NT2/D1 (cell line): ENCODE data around the gene CCDC116.

Experiments
- DNase-seq: peaks from one replicate; pipeline ENCODE4 v3.0.0-alpha.2; 2011; ENCODE audit warnings: low read depth, low spot score
- H3K27me3 ChIP-seq: 2 replicates; pipeline ENCODE4 v1.6.0; 2011; ENCODE audit warnings: mild to moderate bottlenecking; ENCODE audit not compliant: insufficient read length, insufficient read depth
- H3K36me3 ChIP-seq: 2 replicates; pipeline ENCODE4 v1.6.1; 2011; ENCODE audit warnings: mild to moderate bottlenecking, low read length, mixed read lengths; ENCODE audit not compliant: insufficient read depth, insufficient read length
- H3K4me1 ChIP-seq: 2 replicates; pipeline ENCODE4 v1.5.1; 2011; ENCODE audit not compliant: insufficient read depth, insufficient read length
- H3K4me3 ChIP-seq: 2 replicates; pipeline ENCODE4 v1.5.1; 2011; ENCODE audit warnings: low read depth; ENCODE audit not compliant: insufficient read length
- H3K9ac ChIP-seq: 2 replicates; pipeline ENCODE4 v1.6.0; 2011; ENCODE audit warnings: low read depth; ENCODE audit not compliant: insufficient read length
- H3K9me3 ChIP-seq: 2 replicates; pipeline ENCODE4 v1.5.1; 2011; ENCODE audit warnings: mild to moderate bottlenecking, low read length; ENCODE audit not compliant: insufficient read depth
- SUZ12 ChIP-seq: IDR thresholded peaks from 2 replicates; pipeline ENCODE4 v1.6.1; 2011; ENCODE audit not compliant: insufficient read length, insufficient read depth; ENCODE audit errors: extremely low read depth
- YY1 ChIP-seq: IDR thresholded peaks from 2 replicates; pipeline ENCODE4 v1.6.1; 2011; ENCODE audit not compliant: insufficient read length, insufficient read depth
- ZNF274 ChIP-seq: IDR thresholded peaks from 2 replicates; pipeline ENCODE4 v1.6.1; 2011; ENCODE audit warnings: mild to moderate bottlenecking, low read depth, low read length

Gene CCDC116

GRCh38 chr22:21624120-21624879, 8.3 kb upstream of the CCDC116 start:
- Histone ChIP-seq H3K4me1 (peaks cover 22% of the 10 kb centered on the region), H3K36me3 (peaks cover 68% of the 10 kb centered on the region), H3K9me3 (no peaks in the 10 kb centered on the region; the same call in 1 of the 2 replicates), H3K9ac (peak overlapping the region; percentile 56), H3K4me3 (no peak overlapping the region), H3K27me3 (no peaks in the 10 kb centered on the region)
- TF ChIP-seq SUZ12 (no peak), YY1 (no peak), ZNF274 (no peak)
- DNase-seq, result no peak

DNA sequence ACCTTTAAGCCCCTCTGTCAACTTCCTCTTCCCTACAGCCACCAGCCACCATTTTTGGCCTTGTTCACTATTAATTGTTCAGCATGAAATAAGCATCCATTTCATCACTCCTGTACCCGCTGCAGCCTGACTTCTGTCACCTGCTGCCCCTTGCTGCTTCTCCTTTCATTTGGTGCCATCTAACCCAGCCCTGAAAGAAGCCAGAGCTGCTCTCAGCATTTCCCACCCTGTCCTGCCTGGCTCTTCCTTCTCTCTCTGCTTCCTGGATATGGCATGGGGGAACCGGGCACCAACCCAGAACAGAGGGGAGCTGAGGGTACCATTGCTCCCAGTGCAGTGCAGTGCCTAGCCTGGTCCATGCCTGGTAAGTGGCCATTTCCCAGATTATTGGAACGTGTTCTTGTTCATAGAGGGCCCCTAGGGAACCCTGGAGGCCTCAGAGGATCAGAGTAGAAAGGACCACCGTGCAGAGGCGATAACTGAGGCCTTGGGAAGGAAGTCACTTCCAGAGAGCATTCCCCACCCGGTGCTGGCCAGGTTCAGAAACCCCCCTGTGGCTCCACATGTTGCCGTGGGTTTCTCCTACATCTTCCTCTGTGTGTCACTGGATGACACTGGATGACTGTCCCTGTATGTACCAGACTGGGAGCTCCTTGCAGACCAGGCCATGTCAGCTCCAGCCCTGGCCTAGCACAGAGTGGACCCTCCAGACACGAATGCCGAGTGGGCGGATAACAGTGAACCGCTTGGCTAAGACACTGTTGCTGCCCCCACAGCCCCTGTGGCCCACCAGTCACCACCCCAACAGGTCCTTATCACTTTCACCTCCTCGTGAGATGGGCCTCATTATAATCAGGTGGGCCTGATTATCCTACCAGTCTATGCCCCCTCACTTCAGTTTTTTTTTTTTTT, 7.4 kb upstream of the CCDC116 start:
- TF ChIP-seq ZNF274 (no peak), YY1 (no peak), SUZ12 (no peak)
- peaks cover 66% of the 10 kb centered on the region for H3K36me3 ChIP-seq
- no peaks in the 10 kb centered on the region; the same call in 1 of the 2 replicates for H3K9me3 ChIP-seq
- H3K4me3 ChIP-seq, result no peak overlapping the region
- DNase-seq, result no peak
- H3K27me3 ChIP-seq, result no peaks in the 10 kb centered on the region
- H3K4me1 ChIP-seq, result peaks cover 22% of the 10 kb centered on the region
- peak overlapping the region; percentile 56 for H3K9ac ChIP-seq

DNA sequence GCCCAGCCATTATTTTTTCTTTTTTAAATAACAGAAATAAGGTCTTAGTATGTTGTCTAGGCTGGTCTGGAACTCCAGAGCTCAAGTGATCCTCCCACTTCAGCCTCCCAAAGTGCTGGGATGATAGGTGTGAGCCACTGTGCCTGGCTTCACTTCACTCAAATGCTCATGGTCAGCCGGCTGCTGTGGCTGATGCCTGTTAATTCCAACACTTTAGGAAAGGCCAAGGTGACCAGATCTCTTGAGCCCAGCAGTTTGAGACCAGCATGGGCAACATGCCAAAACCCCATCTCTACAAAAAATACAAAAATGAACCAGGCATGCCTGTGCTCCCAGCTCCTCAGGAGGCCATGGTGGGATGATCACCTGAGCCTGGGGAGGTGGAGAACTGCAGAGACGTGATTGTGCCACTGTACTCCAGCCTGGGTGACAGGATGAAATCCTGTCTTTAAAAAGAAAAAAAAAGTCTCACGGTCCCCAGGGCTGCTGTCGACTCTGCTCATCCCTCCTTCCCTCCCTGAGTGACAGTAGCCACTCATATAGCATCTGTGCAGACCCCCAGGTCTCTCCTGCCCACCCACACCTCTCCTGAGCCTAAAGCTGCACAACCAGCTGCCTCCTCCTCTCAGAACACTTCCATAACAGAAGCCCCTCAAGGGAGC, 6.4 kb upstream of the CCDC116 start:
- no peak for DNase-seq
- Histone ChIP-seq H3K9ac (peak overlapping the region; percentile 1), H3K36me3 (peaks cover 58% of the 10 kb centered on the region), H3K4me1 (peaks cover 22% of the 10 kb centered on the region), H3K4me3 (no peak overlapping the region), H3K27me3 (no peaks in the 10 kb centered on the region), H3K9me3 (no peaks in the 10 kb centered on the region; the same call in 1 of the 2 replicates)
- TF ChIP-seq SUZ12 (no peak), YY1 (no peak), ZNF274 (no peak)

GRCh38 chr22:21626735-21627469, 5.7 kb upstream of the CCDC116 start:
- Histone ChIP-seq H3K36me3 (peaks cover 55% of the 10 kb centered on the region), H3K4me3 (no peak overlapping the region), H3K9ac (peak overlapping the region; percentile 1), H3K9me3 (no peaks in the 10 kb centered on the region; the same call in 1 of the 2 replicates), H3K27me3 (no peaks in the 10 kb centered on the region), H3K4me1 (peaks cover 22% of the 10 kb centered on the region)
- DNase-seq, result no peak
- no peak for TF ChIP-seq YY1

DNA sequence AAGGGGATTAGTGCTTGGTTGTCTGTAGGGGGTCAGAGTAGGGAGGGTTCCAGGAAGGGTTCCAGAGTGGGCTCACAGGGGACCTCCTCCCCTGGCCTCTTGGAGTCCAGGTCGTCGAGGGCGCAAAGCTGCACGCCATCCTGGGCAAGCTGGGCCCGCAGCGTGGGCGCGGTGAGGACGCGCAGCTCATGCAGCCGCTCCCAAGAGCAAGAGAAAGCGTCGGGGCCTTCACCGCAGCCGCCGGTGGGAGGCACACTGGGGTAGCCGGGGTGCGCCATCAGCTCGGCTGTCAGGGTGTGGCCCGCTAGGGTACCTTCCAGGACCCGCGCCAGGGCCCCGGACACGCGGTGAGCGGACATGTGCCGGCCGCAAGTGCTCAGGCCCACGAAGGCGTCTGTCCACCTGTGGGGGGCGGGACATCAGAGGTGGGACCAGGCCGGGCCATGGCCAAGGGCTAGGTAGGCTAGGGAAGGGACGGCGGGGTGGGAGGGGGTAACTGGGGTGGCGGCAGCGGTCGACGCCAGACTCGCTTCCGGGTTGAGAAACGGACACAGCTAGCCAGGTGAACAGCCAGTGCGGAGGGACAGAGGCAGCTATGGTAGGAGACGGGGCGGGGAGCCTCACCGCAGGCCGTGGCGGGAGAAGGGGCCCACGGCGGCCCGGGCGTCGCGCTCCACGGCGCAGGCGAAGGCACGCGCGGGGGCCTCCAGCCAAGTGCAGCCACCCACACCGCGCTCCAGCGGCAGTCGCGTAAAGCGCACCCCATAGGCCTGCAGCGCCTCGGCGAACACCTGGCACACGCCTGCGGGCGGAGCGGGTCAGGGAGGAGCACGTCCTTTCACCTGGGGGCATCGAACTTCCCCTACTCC, 3.9 kb upstream of the CCDC116 start:
- Histone ChIP-seq H3K36me3 (peaks cover 38% of the 10 kb centered on the region), H3K4me1 (peaks cover 17% of the 10 kb centered on the region), H3K9ac (peak overlapping the region; percentile 98), H3K27me3 (no peaks in the 10 kb centered on the region), H3K4me3 (peak overlapping the region; percentile 88), H3K9me3 (no peaks in the 10 kb centered on the region; the same call in 1 of the 2 replicates)
- TF ChIP-seq ZNF274 (no peak), YY1 (no peak), SUZ12 (no peak)
- no peak for DNase-seq
